Calu3 (cell line): Measurements from ENCODE around the gene NETO2. TPM values are rescaled to one million over a fixed set of nuclear protein-coding genes. Genes with fewer than 3 reads are reported as not detected.
"Not testable (repeated sequence)": the region's sequence is repeated elsewhere in the genome, so short reads cannot be mapped to it uniquely, and the experiment has no call there.

ENCODE experiments used
- BruUV-seq: library from RNA; stranded (reverse); fragments of 400-500 nt; replicated peaks from 2 replicates; lab custom pipeline; 2021; lab: Mats Ljungman, UMichigan
- CTCF ChIA-PET: fragments of 300-600 bp; sonication (Branson Sonifier 250); formaldehyde crosslinking; loops from one replicate; lab custom pipeline; 2022; ENCODE audit warnings: antibody characterized with exemption; lab: Charles Lee
- DNase-seq: peaks from one replicate; pipeline ENCODE4 v3.0.0; 2022
- H3K27ac Mint-ChIP-seq: one replicate; pipeline ENCODE4 v1.8.0; 2022; ENCODE audit warnings: mixed read lengths; ENCODE audit not compliant: unreplicated experiment
- H3K27me3 Mint-ChIP-seq: one replicate; pipeline ENCODE4 v1.8.0; 2022; ENCODE audit warnings: mixed read lengths; ENCODE audit not compliant: unreplicated experiment
- H3K36me3 Mint-ChIP-seq: one replicate; pipeline ENCODE4 v1.8.0; 2022; ENCODE audit warnings: mild to moderate bottlenecking, moderate library complexity, mixed read lengths; ENCODE audit not compliant: insufficient read depth, unreplicated experiment
- H3K4me1 Mint-ChIP-seq: one replicate; pipeline ENCODE4 v1.8.0; 2022; ENCODE audit warnings: mild to moderate bottlenecking, low read depth, mixed read lengths; ENCODE audit not compliant: unreplicated experiment
- H3K4me3 Mint-ChIP-seq: one replicate; pipeline ENCODE4 v1.8.0; 2022; ENCODE audit warnings: mild to moderate bottlenecking, low read depth, moderate library complexity, mixed read lengths; ENCODE audit not compliant: unreplicated experiment
- H3K9me3 Mint-ChIP-seq: one replicate; pipeline ENCODE4 v1.8.0; 2022; ENCODE audit warnings: low read depth, mixed read lengths; ENCODE audit not compliant: unreplicated experiment
- intact Hi-C: fragments of 100-400 bp; cut with micrococcal nuclease; formaldehyde crosslinking; loops from one replicate; pipeline ENCODE4 v1.10.0; 2022; ENCODE audit not compliant: unreplicated experiment
- total RNA-seq: library from RNA; stranded (reverse); gene quantifications from 2 replicates; pipeline ENCODE4 v1.2.3, GENCODE V29; 2022
- TF ChIP-seq, protein P1 (sequence below): fragments of 200-600 bp; IDR thresholded peaks from one replicate; pipeline ENCODE4 v1.8.0; 2022; ENCODE audit warnings: antibody characterized with exemption; ENCODE audit not compliant: unreplicated experiment

Gene NETO2
- total RNA-seq, 1 experiment from 2014 or later = 83.5 TPM

DNA sequence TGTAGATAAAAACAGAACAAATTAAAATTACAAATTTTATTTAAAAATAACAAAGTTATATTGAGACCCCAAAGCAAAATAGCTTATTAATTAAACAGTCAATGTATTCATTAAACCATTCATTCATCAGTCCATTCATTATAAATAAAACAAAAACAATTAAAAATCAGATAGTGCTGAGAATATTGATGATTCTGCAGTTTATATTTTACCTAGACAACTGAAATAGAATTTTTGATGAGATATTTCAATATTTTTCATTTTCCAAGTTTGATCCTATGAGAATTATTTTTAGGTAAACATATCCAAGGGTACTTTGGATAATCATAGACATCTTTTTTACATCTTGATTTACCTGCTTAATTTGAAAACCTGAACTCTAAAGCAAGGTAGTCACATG is 15.2 kb upstream of the NETO2 start:
- BruUV-seq = no TSS peak
- DNase-seq = no peak
- Mint-ChIP-seq H3K9me3 (no peaks in the 10 kb centered on the region), H3K4me3 (no peak overlapping the region), H3K27ac (no peak overlapping the region), H3K36me3 (peaks cover 3% of the 10 kb centered on the region), H3K4me1 (no peaks in the 10 kb centered on the region), H3K27me3 (no peaks in the 10 kb centered on the region)
- TF ChIP-seq, protein P1, sequence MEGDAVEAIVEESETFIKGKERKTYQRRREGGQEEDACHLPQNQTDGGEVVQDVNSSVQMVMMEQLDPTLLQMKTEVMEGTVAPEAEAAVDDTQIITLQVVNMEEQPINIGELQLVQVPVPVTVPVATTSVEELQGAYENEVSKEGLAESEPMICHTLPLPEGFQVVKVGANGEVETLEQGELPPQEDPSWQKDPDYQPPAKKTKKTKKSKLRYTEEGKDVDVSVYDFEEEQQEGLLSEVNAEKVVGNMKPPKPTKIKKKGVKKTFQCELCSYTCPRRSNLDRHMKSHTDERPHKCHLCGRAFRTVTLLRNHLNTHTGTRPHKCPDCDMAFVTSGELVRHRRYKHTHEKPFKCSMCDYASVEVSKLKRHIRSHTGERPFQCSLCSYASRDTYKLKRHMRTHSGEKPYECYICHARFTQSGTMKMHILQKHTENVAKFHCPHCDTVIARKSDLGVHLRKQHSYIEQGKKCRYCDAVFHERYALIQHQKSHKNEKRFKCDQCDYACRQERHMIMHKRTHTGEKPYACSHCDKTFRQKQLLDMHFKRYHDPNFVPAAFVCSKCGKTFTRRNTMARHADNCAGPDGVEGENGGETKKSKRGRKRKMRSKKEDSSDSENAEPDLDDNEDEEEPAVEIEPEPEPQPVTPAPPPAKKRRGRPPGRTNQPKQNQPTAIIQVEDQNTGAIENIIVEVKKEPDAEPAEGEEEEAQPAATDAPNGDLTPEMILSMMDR = no peak
- intact Hi-C loops = no loop called here
- CTCF ChIA-PET = no interaction called here

DNA sequence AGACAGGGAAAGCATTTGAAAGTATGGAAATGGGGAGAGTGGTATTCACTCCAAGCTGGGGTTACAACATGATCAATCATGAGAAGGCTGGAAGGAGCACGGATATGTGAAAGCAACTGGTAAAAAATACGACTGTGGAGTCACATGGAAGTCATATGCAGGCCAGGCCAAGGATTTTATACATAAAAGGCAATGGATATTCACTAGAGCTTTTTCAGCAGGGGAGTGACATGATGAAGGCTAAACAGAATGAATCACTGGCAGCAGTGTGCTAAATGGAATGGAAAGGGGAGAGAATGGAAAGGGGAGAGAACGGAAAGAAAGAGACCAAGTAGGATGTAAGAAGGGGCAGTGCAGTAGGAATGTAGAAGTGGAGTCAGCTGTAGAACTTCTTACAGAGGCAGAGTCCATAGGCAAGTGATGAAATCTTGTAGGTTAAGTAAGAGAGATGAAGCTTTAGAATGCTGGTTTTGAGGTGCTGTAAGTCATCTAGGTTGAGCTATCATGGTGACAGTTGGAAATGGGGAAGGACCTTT is 13.0 kb upstream of the NETO2 start:
- TF ChIP-seq, protein P1 = no peak
- BruUV-seq = no TSS peak
- DNase-seq = no peak
- Mint-ChIP-seq H3K4me1 (no peaks in the 10 kb centered on the region), H3K27me3 (no peaks in the 10 kb centered on the region), H3K4me3 (no peak overlapping the region), H3K36me3 (no peaks in the 10 kb centered on the region), H3K9me3 (no peaks in the 10 kb centered on the region), H3K27ac (no peak overlapping the region)
- intact Hi-C loops = no loop called here
- CTCF ChIA-PET = interaction anchor here (0.5 kb wide), 1 partner anchor 54 kb away, joined by 5 read pairs; no protein-coding TSS in a partner anchor

DNA sequence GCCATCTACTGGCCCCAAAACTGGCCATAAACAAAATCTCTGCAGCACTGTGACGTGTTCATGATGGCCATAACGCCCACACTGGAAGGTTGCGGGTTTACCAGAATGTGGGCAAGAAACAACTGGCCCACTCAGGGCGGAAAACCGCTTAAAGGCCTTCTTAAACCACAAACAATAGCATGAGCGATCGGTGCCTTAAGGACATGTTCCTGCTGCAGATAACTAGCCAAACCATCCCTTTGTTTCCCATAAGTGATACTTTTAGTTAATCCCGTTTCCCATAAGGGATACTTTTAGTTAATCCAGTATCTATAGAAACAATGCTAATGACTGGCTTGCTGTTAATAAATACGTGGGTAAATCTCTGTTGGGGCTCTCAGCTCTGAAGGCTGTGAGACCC is 8.8 kb upstream of the NETO2 start:
- H3K36me3 Mint-ChIP-seq, H3K4me3 Mint-ChIP-seq, H3K9me3 Mint-ChIP-seq, BruUV-seq, H3K4me1 Mint-ChIP-seq, DNase-seq, H3K27me3 Mint-ChIP-seq, H3K27ac Mint-ChIP-seq, intact Hi-C loops, CTCF ChIA-PET: not testable (repeated sequence)

DNA sequence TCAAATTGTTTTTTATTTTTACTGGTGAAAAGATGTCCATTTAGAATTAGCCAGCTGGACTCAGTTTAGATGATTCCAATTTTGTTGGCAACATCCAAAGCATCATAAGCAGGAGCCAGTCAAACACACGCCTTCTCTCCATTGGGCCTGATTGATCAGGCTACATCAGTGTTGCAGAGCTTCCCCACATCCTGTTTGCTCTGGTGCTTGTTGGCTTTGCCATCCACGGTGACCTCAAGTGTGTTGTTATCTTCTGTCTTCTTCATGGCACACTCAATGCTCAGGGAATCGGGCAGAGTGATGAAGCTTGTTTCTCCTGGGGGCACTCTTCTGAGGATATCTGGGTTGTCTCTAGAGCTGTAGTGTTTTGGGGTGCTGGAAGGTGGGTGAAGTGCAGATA is 6.3 kb upstream of the NETO2 start:
- Mint-ChIP-seq H3K9me3 (no peaks in the 10 kb centered on the region), H3K27me3 (no peaks in the 10 kb centered on the region), H3K4me3 (no peak overlapping the region), H3K4me1 (no peaks in the 10 kb centered on the region), H3K27ac (no peak overlapping the region), H3K36me3 (no peaks in the 10 kb centered on the region)
- CTCF ChIA-PET = no interaction called here
- TF ChIP-seq, protein P1 = no peak
- DNase-seq = no peak
- intact Hi-C loops = no loop called here
- BruUV-seq = no TSS peak

DNA sequence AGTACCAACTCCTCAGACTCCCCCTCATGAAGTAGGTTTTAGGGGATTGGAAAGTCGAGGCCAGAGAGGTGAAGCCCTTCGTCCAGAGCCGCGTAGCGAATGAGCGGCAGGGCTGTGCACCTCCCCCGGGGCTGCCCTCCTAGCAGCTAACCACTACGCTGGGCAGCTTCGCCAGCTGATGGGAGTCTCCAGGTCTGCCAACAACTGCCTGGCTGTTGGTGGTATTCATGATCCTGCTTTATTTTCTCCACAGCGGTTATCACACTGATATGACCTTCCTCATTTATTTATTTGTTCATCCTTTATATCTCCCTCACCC is 773 bp upstream of the NETO2 start:
- Mint-ChIP-seq H3K36me3 (peaks cover 30% of the 10 kb centered on the region), H3K4me3 (peak overlapping the region; percentile 80), H3K9me3 (no peaks in the 10 kb centered on the region), H3K27me3 (no peaks in the 10 kb centered on the region), H3K4me1 (peaks cover 18% of the 10 kb centered on the region), H3K27ac (peak overlapping the region; percentile 79)
- intact Hi-C loops = loop anchor here (5.0 to 10.0 kb wide), 5 partner anchors 107 to 968 kb away; partner anchors contain the start of genes ITFG1 and PHKB
- CTCF ChIA-PET = interaction anchor here (0.6 to 2.2 kb wide), 11 partner anchors 20 to 1020 kb away, joined by 3 to 17 read pairs (median 4); no protein-coding TSS in a partner anchor
- TF ChIP-seq, protein P1 = no peak
- BruUV-seq = no TSS peak
- DNase-seq = no peak
